Ishikawa (cell line): ENCODE measurements around the gene CPED1.

Source experiments
- EGR1 ChIP-seq: IDR thresholded peaks from 2 replicates; pipeline ENCODE4 v1.6.1; 2012
- EP300 ChIP-seq: IDR thresholded peaks from 2 replicates; pipeline ENCODE4 v1.6.1; 2012; ENCODE audit warnings: borderline replicate concordance
- MAX ChIP-seq: IDR thresholded peaks from 2 replicates; pipeline ENCODE4 v1.6.1; 2012
- TAF1 ChIP-seq: IDR thresholded peaks from 2 replicates; pipeline ENCODE4 v1.6.1; 2012; ENCODE audit warnings: low read depth, mild to moderate bottlenecking
- TCF12 ChIP-seq: IDR thresholded peaks from 2 replicates; pipeline ENCODE4 v1.6.1; 2012; ENCODE audit warnings: low read depth
- TEAD4 ChIP-seq: IDR thresholded peaks from 2 replicates; pipeline ENCODE4 v1.6.1; 2012
- USF1 ChIP-seq: IDR thresholded peaks from 2 replicates; pipeline ENCODE4 v1.6.1; 2012

- no peak for TF ChIP-seq EP300
- no peak for TF ChIP-seq USF1
- no peak for TF ChIP-seq EGR1
- TF ChIP-seq TAF1 = no peak
- no peak for TF ChIP-seq TEAD4
- no peak for TF ChIP-seq TCF12
- TF ChIP-seq MAX = no peak
These were observed 96.3 kb downstream of the CPED1 start for GRCh38 chr7:121084748-121085336.
